Colon (tissue), 2 donors: ENCODE data around the gene DUOX2.

Experiments used
- FAIRE-seq: peaks from 2 replicates; lab custom pipeline; 2012; peaks lifted over from hg19 to GRCh38; lab: Jason Lieb, UNC
- donor health status: control.
- donor health status: control.

DUOX2 gene

DNA sequence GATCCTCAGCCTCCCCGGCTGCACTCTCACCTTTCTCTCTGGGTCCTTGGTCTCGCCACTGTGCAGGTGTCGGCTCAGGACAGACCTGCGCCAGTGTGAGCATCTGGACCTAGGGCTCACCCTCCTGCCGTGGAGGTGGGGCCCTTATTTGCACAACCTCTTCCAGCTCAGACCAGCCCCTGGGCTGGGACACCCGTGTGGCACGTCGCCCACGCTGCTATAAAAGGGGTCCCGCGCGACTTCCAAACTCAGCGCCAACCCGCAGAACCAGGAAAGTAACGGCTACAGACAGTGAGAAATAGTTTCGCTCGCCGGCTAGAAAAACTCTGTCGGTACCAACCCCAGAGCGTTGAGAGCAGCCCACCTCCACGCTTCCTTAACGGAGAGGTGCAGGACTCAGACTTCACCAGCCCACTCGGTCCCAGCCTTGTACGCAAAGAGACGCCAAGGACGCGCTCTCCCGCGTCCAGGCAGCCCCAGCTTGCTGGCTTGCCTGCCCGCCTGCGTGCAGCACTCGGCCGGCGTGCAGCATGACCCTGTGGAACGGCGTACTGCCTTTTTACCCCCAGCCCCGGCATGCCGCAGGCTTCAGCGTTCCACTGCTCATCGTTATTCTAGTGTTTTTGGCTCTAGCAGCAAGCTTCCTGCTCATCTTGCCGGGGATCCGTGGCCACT, at the start of gene DUOX2, which contains the start of gene DUOXA2:
DUOX2 (minus strand) TSS at position 97 of the 675 bp plus-strand sequence. CDS start 761 bp downstream, outside the sequence.
DUOXA2 (plus strand) TSS at position 251 of the 675 bp plus-strand sequence; CDS start at position 531, 280 bp downstream.
- FAIRE-seq = no peak

DNA sequence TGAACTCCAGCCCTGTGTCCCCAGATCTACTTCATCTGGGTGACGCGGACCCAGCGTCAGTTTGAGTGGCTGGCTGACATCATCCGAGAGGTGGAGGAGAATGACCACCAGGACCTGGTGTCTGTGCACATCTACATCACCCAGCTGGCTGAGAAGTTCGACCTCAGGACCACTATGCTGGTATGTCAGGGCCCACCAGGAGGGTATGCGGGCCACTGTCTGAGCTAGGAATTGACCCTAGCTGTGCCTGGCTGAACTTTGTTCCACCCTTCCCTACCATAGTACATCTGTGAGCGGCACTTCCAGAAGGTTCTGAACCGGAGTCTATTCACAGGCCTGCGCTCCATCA, 49.5 kb upstream of the DUOX2 start:
- no peak for FAIRE-seq

DNA sequence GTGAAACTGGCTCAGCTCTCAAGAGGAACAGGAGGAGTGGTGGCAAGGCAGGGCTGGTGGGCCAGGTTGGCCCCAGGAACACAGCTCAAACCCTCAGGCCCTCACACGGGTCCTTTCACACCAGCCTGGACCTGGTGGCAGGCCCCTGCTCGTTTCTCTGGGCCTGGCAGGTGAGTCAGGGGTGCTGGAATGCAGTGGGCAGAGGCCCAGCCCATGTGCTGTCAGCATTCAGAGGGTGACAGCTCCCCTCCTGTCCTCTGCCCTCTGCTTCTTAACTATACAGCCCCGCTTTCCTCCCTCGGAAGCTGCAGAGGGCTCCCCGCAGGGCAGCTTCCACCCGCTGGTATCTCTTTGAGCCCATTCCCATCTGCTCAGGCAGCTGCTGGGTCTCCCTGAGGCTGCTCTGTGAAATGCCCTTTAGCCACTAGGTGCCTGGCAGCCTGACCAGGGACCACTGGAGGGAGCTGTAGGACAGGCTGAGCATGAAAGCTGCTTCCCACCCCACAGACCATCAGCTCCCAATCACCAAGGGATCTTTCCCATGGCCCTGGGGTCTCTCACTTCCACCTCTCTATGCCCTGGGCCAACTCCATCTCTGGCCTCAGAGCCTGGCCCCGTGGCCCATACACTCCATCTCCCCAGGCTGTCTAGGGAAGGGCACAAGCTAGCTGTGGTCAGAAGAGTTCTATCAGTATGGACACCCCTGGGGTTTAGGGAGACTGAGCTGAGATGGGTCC, 49.0 kb upstream of the DUOX2 start:
- FAIRE-seq = no peak

DNA sequence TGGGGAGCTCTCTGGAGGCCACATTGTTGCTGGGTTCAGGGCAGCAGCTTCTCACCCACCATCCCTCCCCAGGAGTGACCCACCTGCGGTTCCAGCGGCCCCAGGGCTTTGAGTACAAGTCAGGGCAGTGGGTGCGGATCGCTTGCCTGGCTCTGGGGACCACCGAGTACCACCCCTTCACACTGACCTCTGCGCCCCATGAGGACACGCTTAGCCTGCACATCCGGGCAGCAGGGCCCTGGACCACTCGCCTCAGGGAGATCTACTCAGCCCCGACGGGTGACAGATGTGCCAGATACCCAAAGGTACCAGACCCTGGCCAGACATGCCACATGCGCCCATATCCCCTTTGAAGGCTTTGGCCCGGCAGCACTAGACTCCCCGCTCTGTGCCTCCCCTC, 47.7 kb upstream of the DUOX2 start:
- no peak for FAIRE-seq

DNA sequence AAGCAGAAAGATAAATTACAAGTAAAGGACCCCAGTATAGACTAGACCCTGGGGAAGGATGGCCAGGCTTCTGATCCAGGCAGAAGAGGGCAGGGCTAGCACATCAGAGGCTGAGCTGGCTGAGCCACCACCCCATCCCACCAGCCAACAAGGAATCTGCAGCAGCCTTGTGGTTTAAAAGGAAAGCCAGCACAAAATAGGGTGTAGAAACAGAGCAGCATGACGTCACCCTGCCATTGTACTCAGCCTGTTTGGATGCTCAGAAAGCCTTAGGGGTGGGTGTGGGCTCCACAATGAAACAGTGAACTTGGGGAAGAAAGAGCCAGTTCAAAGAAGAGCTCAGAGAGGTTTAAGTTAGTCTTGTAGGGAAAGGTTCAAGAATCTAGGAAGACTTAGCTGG, 44.0 kb upstream of the DUOX2 start:
- no peak for FAIRE-seq

DNA sequence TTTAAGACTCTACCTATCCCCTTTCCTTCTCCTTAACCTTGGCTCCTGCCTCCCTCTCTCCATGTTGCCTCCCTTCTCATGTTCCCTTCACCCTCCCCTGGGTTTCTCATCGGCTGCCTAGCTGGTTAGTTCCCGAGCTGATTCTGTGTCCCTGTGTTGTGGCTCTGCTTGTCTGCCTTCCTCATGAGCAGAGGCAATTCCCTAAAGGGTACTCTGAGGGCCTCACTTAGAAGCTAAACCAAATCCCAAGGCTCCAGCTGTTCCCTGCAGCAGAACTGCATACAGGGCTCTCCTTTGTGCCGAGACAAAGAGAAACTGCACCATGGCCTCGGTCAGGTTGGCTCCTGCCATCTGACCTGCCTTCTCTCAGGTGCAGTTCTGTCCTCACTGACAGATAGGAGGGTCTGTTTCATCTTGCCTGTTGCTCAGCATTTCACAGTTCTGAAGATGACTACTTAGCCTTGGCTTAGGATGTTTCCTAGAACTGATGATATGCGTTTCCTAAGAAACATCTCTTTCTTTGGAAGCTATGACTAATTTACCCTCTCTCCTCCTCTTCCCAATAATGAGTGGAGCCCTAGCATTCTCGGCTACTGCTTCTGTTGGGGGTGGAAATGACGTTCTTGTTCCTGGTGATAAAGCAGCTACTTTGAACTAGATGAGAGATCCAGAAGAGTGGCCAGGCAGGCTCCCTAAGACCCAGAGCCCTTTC, 42.9 kb upstream of the DUOX2 start:
- FAIRE-seq = no peak

DNA sequence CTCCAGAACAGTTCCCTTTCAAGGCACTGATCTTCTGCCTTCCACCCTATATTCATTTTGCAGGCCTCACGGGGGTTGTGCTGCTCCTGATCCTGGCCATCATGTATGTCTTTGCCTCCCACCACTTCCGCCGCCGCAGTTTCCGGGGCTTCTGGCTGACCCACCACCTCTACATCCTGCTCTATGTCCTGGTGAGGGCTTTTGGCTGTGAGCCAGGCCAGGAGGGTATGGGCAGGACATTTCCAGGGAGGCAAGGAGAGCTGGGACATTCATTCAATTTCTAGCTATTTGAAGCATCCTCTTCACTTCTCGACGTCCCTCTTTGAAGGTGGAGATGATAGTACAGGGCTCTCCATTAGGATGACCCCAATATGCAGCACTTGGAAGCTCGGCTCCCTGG, 41.8 kb upstream of the DUOX2 start:
- FAIRE-seq = no peak

DNA sequence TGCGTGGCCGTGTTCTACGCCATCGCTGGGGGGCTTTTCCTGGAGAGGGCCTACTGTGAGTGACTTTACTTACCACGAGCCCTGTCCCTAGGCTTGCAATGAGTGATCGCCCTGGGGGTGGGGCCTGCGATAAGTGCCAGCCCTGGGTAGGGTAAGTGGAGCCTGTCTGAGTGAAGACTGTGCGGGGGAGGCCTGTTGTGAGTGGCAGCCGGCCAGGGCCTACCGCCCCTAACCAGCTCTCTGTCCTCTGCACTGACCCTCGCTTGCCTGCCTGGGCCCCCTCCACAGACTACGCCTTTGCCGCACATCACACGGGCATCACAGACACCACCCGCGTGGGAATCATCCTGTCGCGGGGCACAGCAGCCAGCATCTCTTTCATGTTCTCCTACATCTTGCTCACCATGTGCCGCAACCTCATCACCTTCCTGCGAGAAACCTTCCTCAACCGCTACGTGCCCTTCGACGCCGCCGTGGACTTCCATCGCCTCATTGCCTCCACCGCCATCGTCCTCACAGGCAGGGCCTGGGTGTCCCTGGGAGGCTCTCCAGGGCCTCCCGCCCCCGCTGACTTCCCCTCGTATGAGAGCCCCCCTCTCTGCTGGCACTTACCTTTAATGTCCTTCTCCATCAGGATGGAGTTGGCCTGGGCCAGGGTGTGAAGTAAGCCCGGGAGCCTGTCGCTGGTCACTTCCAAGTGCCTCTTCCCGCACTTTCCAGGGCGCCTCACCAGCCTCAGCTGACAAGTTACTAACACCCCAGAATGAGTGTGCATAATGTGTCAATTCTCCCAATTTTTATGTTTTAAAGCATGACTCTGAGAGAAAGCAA, 38.2 kb upstream of the DUOX2 start:
- FAIRE-seq = no peak

DNA sequence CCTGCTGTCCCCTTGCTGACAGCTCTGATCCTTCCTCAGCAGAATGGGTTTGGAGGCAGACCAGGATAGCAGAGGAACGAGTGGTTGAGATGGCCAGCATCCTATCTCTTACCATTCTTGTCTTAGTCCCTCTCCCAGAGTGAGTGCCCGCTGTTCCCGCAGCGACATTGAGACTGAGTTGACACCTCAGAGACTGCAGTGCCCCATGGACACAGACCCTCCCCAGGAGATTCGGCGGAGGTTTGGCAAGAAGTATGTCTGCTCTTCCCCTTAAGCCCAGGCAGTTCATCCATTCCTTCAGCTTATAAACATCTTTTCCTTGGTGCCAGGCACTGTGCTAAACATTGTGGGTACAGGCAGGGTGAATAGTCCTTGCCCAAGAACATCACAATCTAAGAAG, 37.0 kb upstream of the DUOX2 start:
- FAIRE-seq = no peak

DNA sequence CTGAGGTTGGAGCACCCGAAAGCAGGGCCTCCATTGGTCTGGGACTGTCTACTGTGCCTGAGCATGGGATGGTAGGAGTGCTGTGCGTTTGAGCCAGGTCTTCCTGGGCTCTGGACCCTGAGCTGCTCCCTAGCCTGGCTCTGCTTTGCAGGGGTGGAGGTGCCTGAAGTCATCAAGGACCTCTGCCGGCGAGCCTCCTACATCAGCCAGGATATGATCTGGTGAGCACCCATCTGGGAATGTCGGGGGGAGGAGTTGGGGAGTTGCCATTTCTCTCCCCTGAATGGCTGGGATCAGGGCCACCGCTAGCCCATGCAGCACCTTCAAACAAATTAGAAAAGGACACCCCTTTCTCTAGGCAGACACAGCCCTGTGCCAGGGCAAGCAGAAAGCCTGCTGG, 36.5 kb upstream of the DUOX2 start:
- FAIRE-seq = no peak

DNA sequence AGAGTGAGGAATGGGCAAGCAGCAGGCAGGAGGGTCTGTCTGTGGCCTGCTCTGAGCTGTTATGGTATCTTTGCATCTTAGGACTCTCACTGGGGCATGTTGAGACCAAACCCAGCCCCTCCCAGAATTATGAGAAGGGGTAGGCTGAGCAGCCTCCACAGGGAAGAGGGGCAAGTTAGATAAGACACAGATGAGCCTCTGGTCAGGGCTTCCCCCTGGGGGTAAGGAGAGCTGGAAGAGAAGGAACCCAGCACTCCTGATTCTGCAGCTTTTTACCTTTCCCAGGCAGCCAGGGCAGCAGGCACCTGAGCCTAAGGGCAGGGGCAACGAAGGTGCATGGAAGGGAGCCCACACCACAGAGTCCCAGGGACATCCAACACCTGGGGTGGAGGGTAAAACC, 35.1 kb upstream of the DUOX2 start:
- FAIRE-seq = no peak

DNA sequence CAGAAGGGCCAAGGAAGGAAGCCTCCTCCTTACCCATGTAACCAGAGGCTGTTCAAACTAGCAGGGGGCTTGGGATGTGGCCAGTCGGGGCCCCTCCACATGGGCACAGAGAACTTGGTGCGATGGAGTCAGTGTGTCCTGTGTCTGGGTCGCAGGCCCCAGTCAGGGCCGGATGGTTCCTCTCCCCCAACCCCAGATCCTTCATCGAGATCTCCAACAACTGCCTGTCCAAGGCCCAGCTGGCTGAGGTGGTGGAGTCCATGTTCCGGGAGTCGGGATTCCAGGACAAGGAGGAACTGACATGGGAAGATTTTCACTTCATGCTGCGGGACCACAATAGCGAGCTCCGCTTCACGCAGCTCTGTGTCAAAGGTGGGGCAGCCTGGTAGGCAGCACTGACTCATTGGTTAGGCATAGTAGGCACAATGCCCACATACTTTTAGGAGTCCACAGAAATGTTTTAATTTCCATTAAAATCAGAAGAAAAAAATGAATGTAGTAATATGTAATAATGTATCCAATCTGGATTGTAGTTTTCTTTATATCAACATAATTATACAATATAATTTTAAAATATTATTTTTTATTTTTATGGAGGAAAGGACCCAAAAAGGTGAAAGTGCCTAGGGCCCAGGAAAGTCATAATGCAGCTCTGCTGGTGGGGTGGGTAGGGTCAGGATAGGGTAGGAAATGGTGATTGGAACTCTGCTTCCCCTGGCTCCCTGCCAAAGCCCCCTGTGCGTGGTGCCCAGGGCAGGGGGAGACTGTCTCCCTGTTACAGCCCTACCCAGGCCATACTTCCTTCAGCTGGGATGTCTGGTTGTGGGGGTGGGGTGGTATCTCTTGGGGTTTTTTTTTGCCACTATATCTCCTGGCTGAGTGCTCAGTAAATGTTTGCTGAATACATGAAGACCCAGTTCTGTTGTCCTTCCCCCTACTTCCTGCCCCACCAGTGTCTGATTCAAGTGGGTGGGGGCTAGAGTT, 34.4 kb upstream of the DUOX2 start:
- no peak for FAIRE-seq

DNA sequence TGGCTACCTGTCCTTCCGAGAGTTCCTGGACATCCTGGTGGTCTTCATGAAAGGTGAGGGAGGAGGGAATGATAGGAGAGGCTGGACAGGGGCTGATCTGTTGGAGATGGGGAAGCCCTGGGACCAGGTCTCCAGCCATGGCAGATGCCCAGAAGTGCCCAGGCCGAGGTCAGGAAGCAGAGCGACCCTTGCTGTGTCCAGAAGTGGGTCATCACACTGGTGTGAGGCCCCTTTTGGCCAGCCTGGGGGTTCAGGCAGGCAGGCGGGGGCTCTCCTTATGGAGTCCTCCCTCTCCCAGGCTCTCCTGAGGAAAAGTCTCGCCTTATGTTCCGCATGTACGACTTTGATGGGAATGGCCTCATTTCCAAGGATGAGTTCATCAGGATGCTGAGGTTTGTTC, 33.6 kb upstream of the DUOX2 start:
- no peak for FAIRE-seq

DNA sequence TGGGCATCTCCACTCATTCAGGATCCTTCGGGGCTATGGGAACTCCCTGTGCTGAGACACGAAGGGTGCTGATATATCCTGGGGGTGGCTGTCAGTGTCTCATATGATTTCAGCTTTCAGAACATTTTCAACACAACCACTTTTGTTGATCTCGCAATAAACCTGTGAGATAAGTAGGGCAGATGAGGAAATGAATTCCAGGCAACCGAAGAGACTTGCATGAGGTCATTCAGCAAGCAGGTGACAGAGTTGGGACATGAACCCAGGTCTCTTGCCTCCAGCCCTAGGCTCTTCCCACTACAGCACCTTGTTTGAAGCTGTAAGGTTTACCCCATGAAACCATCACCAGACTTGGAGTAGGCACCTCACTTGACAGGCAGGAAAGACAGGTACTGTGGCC, 32.4 kb upstream of the DUOX2 start:
- FAIRE-seq = no peak

DNA sequence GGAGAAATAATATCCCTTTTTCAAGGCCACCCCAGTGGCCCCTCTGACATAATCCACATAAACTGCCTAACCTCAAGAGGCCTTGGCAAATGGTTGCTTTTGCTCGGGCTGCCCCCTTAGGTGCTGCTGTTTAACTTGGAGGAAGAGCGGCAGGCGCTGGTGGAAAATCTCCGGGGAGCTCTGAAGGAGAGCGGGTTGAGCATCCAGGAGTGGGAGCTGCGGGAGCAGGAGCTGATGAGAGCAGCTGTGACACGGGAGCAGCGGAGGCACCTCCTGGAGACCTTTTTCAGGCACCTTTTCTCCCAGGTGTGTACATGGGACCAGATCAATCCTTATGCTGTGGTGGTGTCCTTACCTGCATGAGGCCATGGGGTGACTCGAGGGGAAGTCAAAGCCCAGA, 30.8 kb upstream of the DUOX2 start:
- no peak for FAIRE-seq

DNA sequence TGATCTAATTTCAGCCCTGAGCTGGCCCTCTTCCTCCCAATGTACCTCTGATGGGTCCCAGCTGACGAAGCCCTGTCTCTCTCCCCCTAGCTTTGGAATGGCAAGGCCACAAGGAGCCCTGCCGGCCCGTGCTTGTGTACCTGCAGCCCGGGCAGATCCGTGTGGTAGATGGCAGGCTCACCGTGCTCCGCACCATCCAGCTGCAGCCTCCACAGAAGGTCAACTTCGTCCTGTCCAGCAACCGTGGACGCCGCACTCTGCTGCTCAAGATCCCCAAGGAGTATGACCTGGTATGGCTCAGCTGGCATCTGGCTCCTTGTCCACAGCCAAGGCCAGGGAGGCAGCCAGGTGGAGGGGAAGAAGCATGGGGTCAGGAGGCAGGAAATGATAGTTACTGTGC, 30.0 kb upstream of the DUOX2 start:
- FAIRE-seq = no peak

DNA sequence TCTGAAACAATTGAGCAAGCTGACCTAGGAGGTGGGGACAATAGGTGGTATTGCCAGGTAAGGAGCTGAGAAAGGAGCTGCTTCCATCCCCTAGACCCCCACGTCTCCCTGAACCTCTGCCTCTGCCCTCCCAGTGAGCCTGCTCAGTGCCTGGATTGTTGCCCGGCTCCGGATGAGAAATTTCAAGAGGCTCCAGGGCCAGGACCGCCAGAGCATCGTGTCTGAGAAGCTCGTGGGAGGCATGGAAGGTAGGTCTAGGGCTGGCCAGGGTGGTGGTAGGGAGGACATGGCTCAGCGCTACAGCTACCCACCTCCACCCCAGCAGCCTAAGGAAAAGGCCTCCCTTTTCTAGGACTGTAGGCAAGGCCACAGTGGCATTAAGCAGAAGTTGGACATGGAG, 29.1 kb upstream of the DUOX2 start:
- no peak for FAIRE-seq

DNA sequence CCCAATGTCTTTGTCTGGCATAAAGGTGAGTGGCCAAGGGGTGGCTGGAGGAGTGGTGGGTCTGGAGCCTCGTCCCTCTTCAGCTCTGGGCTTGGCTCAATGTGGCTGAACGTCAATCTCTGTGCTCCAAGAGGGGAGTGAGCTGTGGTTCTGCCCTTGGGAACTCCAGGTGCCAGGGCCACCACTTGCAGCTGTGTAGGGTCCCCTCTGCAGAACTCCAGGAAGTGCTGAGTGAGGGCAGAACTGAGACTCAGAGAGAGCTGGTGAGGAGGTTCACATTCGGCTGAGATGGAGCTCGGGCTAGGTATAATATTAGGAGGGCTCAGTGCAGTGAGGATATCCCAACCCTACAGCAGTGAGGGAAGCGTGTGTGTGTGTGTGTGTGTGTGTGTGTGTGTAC, 27.4 kb upstream of the DUOX2 start:
- FAIRE-seq = no peak

DNA sequence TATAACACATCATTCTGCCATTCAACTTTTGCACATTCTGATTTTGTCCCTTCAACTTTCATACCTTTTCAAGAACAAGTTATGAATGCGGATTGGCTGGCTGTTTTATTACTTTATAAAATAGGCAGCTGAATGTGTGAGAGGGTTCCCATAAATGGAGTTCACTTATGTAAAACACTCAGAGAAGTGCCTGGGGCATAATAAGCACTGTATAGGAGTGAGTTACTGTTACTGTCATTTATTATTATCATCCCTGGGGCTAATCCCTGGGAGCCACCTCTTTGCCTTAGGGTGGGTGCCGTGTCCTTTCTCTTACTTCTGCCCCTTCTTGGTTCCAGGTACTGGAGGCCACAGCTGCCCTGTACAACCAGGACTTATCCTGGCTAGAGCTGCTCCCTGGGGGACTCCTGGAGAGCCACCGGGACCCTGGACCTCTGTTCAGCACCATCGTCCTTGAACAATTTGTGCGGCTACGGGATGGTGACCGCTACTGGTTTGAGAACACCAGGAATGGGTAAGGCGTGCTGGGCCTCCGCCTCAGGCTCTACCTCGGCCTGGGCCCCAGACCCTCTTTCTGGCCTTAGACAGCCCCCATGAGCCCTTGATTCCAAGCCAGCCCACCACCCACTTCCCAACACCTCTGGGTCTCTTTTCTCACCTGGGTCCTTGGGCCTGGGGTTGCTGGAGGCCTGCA, 26.7 kb upstream of the DUOX2 start:
- FAIRE-seq = no peak

DNA sequence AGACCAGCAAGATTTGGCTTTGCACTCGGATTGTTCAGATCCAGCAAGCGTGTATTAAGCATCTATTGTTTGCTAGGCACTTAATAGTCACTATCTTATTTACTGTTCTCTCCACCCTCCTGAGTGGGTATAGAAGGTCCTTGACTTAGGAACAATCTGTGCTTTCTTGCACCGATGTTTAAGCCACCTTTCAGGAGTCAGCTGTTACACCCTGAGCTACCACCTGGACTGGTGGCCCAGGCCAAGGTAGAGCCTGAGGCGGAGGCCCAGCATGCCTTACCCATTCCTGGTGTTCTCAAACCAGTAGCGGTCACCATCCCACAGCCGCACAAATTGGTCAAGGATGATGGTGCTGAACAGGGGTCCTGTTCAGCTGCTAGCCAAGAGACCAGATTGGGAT, 25.8 kb upstream of the DUOX2 start:
- no peak for FAIRE-seq
